GM12801 (cell line): ENCODE data around the gene DNAL4.

Experiments
- TF ChIP-seq, protein P1 (sequence below): IDR thresholded peaks from one replicate; pipeline ENCODE4 v1.5.1; 2011; ENCODE audit warnings: control low read depth; ENCODE audit not compliant: insufficient read length; ENCODE audit errors: extremely low read depth

DNAL4 gene

DNA sequence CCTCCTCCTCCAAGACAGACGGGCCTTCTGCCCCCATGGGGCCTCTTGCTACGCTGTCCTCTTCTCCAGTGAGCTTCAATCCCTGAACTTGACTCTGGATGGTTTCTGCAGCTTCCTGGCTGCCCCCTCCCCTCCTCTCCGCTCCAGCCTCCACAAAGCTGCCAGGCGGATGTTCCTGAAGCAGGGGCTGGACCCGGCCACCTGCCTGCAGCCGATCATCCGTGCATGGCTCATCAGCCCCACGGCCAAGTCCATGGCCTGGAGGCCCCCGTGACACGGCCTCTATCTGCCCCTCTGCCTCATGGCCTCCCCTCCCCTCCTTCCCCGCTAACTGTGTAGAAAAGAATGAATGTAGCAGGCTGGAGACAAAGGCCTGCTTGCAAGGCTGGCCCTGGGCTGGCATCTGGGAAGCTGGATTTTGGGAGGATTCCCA, 31.4 kb downstream of the DNAL4 start:
- TF ChIP-seq, protein P1, sequence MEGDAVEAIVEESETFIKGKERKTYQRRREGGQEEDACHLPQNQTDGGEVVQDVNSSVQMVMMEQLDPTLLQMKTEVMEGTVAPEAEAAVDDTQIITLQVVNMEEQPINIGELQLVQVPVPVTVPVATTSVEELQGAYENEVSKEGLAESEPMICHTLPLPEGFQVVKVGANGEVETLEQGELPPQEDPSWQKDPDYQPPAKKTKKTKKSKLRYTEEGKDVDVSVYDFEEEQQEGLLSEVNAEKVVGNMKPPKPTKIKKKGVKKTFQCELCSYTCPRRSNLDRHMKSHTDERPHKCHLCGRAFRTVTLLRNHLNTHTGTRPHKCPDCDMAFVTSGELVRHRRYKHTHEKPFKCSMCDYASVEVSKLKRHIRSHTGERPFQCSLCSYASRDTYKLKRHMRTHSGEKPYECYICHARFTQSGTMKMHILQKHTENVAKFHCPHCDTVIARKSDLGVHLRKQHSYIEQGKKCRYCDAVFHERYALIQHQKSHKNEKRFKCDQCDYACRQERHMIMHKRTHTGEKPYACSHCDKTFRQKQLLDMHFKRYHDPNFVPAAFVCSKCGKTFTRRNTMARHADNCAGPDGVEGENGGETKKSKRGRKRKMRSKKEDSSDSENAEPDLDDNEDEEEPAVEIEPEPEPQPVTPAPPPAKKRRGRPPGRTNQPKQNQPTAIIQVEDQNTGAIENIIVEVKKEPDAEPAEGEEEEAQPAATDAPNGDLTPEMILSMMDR, result no peak

DNA sequence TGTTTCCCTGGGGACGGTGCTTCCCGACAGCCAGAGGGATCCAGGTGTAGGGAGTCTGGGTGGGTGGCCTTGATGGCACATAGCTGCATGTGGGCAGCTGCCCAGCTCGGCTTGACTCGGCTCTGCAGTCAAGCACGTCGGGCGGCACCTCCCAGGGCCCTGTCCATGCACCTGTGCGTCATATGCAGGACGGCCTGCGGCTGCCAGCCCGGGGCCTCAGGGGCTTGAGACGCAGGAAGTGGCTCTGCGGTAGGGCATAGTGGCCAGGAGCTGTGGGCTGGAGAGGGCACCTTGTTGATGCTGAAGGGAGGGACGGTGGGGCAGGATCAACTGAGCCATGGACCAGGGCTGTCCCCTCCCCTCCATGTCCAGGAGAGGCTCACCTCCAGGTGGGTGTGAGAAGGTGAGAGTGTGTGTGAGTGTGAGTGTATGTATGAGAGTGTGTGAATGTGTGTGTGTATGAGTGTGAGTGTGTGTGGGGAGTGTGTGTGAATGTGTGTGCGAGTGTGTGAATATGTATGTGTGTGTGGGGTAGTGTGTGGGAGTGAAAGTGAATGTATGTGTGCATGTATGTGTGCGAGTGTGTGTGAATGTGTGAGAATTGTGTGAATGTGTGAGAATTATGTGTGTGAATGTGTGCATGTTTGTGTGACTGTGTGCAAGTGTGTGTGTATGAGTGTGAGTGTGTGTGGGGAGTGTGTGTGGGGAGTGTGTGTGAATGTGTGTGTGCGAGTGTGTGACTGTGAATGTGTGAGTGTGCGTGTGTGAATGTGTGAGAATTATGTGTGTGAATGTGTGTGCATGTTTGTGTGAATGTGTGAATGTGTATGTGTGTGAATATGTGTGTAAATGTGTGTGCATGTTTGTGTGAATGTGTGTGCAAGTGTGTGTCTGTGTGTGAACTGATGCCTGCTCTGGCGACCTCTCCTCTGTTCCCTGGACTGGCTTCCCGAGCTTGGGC, 32.5 kb downstream of the DNAL4 start:
- TF ChIP-seq, protein P1, result no peak

DNA sequence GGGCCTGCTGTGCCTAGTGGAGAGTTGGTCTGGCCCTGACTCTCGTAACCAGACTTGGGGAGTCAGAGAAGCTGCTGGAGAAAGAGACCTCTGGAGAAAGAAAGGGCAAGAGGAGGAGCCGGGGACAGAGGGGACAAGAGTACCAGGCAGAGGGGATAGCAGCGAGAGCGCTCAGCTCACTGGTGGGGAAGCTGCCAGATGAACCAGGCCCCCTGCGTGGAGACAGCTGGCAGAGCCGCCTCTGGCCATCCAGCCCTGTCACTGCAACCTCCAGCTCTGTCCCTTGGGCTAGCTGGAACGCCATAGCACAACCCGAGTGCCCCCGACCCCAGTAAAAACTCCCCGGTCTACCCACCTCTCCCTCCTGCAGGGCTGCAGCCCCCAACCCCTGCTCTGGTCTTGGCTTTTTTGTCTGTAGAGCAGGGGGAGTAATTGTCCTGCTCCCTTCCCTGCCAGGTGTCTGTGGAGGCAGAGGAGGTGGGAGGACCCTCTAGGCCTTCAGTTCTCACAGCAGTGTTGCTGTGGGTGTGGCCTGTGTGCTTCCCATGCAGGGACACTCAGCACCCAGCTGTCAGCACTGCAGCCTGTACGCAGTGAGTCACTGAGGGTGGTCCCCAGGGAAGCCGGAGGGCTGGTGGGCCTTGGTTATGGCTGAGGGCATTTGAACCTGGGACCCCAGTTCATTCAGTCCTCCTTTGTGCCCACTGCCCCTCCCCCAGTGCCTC, 33.3 kb downstream of the DNAL4 start:
- TF ChIP-seq, protein P1, result no peak

DNA sequence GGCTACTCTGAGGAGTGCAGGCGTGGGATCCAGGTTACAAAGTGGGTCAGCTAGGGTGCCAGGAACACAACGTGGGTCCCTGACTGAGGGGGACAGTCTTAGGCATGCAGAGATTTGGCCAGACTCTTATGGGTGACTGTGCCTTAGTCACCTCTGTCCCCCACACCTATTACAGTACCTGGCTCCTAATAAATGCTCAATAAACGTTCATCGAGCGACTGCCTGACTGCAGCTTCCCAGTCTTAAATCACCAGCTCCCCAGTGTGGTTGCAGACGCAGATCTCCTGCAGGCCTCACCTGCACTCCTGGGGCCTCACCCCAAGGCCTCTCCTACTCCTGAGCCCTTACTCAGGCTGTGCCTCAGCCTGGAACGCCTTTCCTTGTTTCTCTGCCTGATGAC, 34.9 kb downstream of the DNAL4 start:
- TF ChIP-seq, protein P1, result no peak

DNA sequence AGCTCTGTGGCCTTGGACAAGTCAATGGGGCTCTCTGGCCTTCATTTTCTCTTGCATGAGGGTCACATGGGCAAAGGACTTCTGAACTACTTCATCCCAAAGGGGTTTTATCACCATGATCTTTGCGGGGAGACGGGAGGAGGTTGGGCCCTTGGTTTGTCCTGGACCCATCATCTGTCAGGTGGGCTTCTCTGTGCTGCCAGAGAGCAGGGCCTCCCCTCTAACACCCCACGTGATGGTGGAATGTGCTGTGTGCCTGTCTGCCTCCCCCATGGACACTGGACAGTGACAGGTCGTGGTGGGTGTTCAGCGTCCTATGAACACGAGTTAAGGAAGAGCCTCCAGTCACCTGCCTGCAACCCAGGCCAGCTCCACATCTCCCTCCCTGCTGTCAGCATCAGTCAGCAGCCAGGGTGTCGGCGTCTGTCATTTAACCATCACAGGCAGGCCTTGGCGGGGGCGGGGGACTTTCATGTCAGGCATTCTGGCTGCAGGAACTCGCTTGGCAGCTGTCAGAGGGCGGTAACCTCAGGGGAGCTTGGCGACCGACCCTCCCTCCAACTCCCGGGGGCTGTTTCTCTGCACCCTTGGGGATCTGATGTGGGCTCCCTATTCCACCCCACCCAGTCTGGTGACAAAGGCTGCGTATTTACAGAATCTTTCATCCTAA, 35.5 kb downstream of the DNAL4 start:
- TF ChIP-seq, protein P1, result no peak

DNA sequence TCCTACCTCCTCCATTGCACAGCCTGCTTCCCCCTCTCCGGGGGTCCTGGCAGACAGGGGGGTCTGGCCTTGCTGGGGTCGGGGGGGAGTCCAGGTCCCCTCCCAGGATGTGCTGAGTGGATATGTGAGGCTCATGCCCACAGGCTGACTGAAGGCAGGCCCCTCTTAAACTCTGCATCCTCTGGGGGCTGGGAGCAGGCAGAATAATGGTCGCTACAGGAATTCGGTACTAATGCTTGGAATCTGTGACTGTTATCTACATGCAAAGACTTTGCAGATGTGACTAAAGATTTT, 36.5 kb downstream of the DNAL4 start:
- TF ChIP-seq, protein P1, result no peak
